ENCODE measurements around the gene SLC22A25. TPM values are rescaled to one million over a fixed set of nuclear protein-coding genes. Genes with fewer than 3 reads are reported as not detected.

The SLC22A25 gene
- total and polyA plus RNA-seq, 2 of the 13 experiments (the other 11 are each of a cell fraction or from before 2014, with no cell fraction given) = 0.18 to 0.42 TPM

- no peak for TF ChIP-seq ZNF616 (CRISPR knock-in tag; IDR thresholded peaks at IDR 0.05; ENCODE audit: low read depth)
- TF ChIP-seq FOXC1 (CRISPR knock-in tag; IDR thresholded peaks at IDR 0.05; ENCODE audit: borderline replicate concordance) = no peak
- peak; percentile 80 for TF ChIP-seq ARID5B (CRISPR knock-in tag; IDR thresholded peaks at IDR 0.05)
- no peak for TF ChIP-seq ZNF777 (CRISPR knock-in tag; IDR thresholded peaks at IDR 0.05)
- no peak for TF ChIP-seq ZNF724P (CRISPR knock-in tag; IDR thresholded peaks at IDR 0.05; ENCODE audit: borderline replicate concordance)
- no peak for TF ChIP-seq ZNF281 (CRISPR knock-in tag; IDR thresholded peaks at IDR 0.05; ENCODE audit: borderline replicate concordance)
Measured at GRCh38 chr11:63229815-63230214, 13.6 kb downstream of the SLC22A25 start (continued).

Measured in HepG2 (cell line).